ENCODE data around the gene HYDIN. TPM values are rescaled to one million over a fixed set of nuclear protein-coding genes. Genes with fewer than 3 reads are reported as not detected.

Gene HYDIN
- total RNA-seq, 2 experiments from 2014 or later, result not detected

DNA sequence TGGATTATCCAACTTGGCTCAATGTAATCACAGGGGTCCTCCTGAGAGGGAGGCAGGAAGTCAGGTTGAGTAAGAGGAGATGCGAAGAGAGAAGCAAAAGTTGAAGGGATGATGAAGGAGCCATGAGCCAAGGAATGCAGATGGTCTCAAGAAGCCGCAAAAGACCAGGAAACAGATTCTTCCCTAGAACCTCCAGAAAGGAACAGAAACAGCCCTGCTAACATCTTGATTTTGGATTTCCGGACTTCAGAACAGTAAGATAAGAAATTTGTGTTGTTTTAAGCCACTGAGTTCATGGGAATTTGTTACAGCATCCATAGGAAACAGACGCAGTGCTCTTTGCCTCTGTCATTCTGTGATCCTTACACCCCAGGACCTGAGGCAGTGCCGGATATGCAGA is 31.9 kb upstream of the HYDIN start:
- Histone ChIP-seq H3K9me3 (ENCODE audit: low read length) (no peaks in the 10 kb centered on the region), H3K4me1 (ENCODE audit: insufficient read depth, low read length, poor library complexity, severe bottlenecking) (no peaks in the 10 kb centered on the region), H2AFZ (ENCODE audit: low read length) (no peak overlapping the region), H4K20me1 (ENCODE audit: insufficient read depth, low read length) (no peaks in the 10 kb centered on the region), H3K4me2 (ENCODE audit: low read length) (no peak overlapping the region), H3K9me2 (ENCODE audit: insufficient read depth, low read length) (no peaks in the 10 kb centered on the region), H3K36me3 (ENCODE audit: insufficient read depth, low read length) (no peaks in the 10 kb centered on the region), H3K27ac (ENCODE audit: low read depth, low read length, poor library complexity, severe bottlenecking) (no peak overlapping the region), H3K4me3 (ENCODE audit: low read depth, low read length, poor library complexity, severe bottlenecking) (no peak overlapping the region), H3K79me2 (ENCODE audit: insufficient read depth, low read depth, low read length) (no peaks in the 10 kb centered on the region)
- no peak for TF ChIP-seq EZH2phosphoT487 (IDR thresholded peaks at IDR 0.05; ENCODE audit: borderline replicate concordance, low read depth, low read length)
- TF ChIP-seq, protein P1, sequence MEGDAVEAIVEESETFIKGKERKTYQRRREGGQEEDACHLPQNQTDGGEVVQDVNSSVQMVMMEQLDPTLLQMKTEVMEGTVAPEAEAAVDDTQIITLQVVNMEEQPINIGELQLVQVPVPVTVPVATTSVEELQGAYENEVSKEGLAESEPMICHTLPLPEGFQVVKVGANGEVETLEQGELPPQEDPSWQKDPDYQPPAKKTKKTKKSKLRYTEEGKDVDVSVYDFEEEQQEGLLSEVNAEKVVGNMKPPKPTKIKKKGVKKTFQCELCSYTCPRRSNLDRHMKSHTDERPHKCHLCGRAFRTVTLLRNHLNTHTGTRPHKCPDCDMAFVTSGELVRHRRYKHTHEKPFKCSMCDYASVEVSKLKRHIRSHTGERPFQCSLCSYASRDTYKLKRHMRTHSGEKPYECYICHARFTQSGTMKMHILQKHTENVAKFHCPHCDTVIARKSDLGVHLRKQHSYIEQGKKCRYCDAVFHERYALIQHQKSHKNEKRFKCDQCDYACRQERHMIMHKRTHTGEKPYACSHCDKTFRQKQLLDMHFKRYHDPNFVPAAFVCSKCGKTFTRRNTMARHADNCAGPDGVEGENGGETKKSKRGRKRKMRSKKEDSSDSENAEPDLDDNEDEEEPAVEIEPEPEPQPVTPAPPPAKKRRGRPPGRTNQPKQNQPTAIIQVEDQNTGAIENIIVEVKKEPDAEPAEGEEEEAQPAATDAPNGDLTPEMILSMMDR (conservative IDR thresholded peaks at IDR 0.05; ENCODE audit: low read length), result no peak
- no peak for DNase-seq (ENCODE audit: low spot score)
- intact Hi-C loops (cut with micrococcal nuclease; ENCODE audit: unreplicated experiment), result no loop called here
- CTCF ChIA-PET (ENCODE audit: unreplicated experiment), result no interaction called here
- no TSS peak for BruUV-seq (replicated peaks)
- POLR2A ChIA-PET, result no interaction called here

DNA sequence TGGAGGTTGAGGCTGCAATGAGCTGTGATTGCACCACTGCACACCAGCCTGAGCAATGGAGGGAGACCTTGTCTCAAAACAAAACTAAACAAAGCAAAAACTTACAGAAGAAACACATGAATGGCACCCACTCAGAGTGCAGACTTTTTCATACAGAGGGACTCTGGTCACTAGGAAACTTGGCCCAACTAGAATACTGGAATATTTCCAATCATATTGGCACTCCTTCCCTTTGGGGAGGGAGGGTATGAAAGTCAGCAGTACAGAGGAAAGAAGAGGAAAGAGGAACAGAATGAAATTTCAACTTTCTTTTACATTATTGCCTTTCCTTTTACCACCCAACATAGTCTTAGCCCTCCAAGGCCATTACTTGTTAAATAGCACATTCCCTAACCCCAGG is 30.5 kb upstream of the HYDIN start:
- Histone ChIP-seq H3K4me1 (ENCODE audit: insufficient read depth, low read length, poor library complexity, severe bottlenecking) (no peaks in the 10 kb centered on the region), H2AFZ (ENCODE audit: low read length) (no peak overlapping the region), H3K4me3 (ENCODE audit: low read depth, low read length, poor library complexity, severe bottlenecking) (no peak overlapping the region), H4K20me1 (ENCODE audit: insufficient read depth, low read length) (no peaks in the 10 kb centered on the region), H3K4me2 (ENCODE audit: low read length) (no peak overlapping the region), H3K9me2 (ENCODE audit: insufficient read depth, low read length) (no peaks in the 10 kb centered on the region), H3K9me3 (ENCODE audit: low read length) (no peaks in the 10 kb centered on the region), H3K27ac (ENCODE audit: low read depth, low read length, poor library complexity, severe bottlenecking) (no peak overlapping the region), H3K79me2 (ENCODE audit: insufficient read depth, low read depth, low read length) (no peaks in the 10 kb centered on the region), H3K36me3 (ENCODE audit: insufficient read depth, low read length) (no peaks in the 10 kb centered on the region)
- intact Hi-C loops (cut with micrococcal nuclease; ENCODE audit: unreplicated experiment), result no loop called here
- ChIA-PET CTCF (ENCODE audit: unreplicated experiment) (no interaction called here), POLR2A (no interaction called here)
- no TSS peak for BruUV-seq (replicated peaks)
- no peak for DNase-seq (ENCODE audit: low spot score)
- TF ChIP-seq EZH2phosphoT487 (IDR thresholded peaks at IDR 0.05; ENCODE audit: borderline replicate concordance, low read depth, low read length), result no peak
- TF ChIP-seq, protein P1 (conservative IDR thresholded peaks at IDR 0.05; ENCODE audit: low read length), result no peak

DNA sequence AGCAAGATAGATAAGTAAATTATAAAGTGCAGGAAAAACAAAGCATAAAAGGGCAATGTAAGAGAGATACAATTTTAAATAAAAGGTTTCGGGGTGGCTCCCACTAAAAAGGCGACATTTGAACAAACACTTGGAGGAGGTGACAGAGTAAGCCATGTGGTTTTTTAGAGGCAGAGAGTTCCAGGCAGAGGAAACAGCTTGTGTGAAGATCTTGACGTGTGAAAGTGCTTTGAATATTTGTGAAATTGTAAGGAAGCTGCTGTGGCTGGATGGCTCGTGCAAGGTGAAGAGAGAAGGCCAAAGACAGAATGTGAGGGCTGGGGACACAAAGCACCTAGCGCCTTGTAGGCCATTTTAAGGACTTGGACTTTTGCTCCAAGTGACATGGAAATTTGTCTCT is 28.6 kb upstream of the HYDIN start:
- H3K4me3 ChIP-seq (ENCODE audit: low read depth, low read length, poor library complexity, severe bottlenecking), result no peak overlapping the region
- H3K9me2 ChIP-seq (ENCODE audit: insufficient read depth, low read length), result no peaks in the 10 kb centered on the region
- H3K27ac ChIP-seq (ENCODE audit: low read depth, low read length, poor library complexity, severe bottlenecking), result no peak overlapping the region
- TF ChIP-seq, protein P1 (conservative IDR thresholded peaks at IDR 0.05; ENCODE audit: low read length), result no peak
- no peak for TF ChIP-seq EZH2phosphoT487 (IDR thresholded peaks at IDR 0.05; ENCODE audit: borderline replicate concordance, low read depth, low read length)
- H3K79me2 ChIP-seq (ENCODE audit: insufficient read depth, low read depth, low read length), result no peaks in the 10 kb centered on the region
- H4K20me1 ChIP-seq (ENCODE audit: insufficient read depth, low read length), result no peaks in the 10 kb centered on the region
- H3K4me2 ChIP-seq (ENCODE audit: low read length), result no peak overlapping the region
- ChIA-PET POLR2A (no interaction called here), CTCF (ENCODE audit: unreplicated experiment) (no interaction called here)
- no peak overlapping the region for H2AFZ ChIP-seq (ENCODE audit: low read length)
- BruUV-seq (replicated peaks), result no TSS peak
- H3K9me3 ChIP-seq (ENCODE audit: low read length), result no peaks in the 10 kb centered on the region
- DNase-seq (ENCODE audit: low spot score), result no peak
- intact Hi-C loops (cut with micrococcal nuclease; ENCODE audit: unreplicated experiment), result loop anchor here (10.0 kb wide), 1 partner anchor 56 kb away; no protein-coding TSS in a partner anchor
- no peaks in the 10 kb centered on the region for H3K36me3 ChIP-seq (ENCODE audit: insufficient read depth, low read length)
- no peaks in the 10 kb centered on the region for H3K4me1 ChIP-seq (ENCODE audit: insufficient read depth, low read length, poor library complexity, severe bottlenecking)
